ENCODE measurements around the gene MYO10. TPM values are rescaled to one million over a fixed set of nuclear protein-coding genes. Genes with fewer than 3 reads are reported as not detected.

MYO10 gene
- total RNA-seq, 1 donor from 2014 or later: 25.3 TPM

Small RNAs within 50 kb of the gene (small RNA-seq; reads per million reads assigned to genes)
- gene RF00019: not detected
- not detected for gene RNA5SP179
- not detected for gene RNU6-660P

Data from frontal cortex (tissue), 1 donor.